ENCODE measurements around the gene NUP42.
A peak's percentile ranks its signal among the peaks of the same experiment; 100 is the strongest.
"Not testable (repeated sequence)": the region's sequence is repeated elsewhere in the genome, so short reads cannot be mapped to it uniquely, and the experiment has no call there.

The NUP42 gene, protein sequence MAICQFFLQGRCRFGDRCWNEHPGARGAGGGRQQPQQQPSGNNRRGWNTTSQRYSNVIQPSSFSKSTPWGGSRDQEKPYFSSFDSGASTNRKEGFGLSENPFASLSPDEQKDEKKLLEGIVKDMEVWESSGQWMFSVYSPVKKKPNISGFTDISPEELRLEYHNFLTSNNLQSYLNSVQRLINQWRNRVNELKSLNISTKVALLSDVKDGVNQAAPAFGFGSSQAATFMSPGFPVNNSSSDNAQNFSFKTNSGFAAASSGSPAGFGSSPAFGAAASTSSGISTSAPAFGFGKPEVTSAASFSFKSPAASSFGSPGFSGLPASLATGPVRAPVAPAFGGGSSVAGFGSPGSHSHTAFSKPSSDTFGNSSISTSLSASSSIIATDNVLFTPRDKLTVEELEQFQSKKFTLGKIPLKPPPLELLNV

DNA sequence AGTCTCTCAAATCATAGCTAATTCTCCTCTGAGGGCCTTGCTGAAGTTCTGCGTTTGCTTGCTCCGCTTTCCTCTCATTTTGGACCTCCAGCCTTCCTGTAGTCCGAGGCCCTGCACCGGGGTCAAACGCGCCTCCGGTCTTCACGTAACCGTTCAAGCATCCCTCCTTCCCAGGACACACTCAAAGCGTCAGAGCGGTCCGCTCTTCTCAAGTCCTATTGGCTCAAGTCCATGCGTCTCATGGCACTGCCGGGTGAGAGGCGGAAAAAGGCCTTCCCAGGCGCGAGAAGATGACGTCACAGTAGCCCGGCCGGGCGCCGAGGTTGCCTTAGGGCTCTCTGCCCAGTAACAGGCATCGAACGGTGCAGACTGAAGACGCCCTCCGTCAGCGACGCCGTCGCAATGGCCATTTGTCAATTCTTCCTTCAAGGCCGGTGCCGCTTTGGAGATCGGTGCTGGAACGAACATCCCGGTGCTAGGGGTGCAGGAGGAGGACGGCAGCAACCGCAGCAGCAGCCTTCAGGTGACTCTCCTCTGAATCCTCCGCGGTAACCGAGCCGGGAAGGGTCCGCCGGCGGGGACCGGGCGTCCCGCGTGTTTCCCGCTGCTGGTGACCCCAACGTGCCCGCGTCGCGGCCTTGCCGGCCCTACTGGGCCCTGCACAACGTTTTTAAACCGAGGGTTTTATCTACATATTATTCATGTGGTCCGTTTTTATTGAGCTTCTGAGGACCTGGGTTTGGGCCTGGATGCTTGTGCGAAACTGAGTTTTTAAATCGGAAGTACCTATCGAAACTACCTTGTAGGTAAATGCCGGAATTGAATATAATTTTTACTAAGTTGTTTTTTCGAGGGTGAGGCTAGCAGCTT, at the start of gene NUP42:
TSS of gene NUP42 (plus strand) at position 365 of the 870 bp plus-strand sequence. CDS start at position 403, 38 bp downstream.
- DNase-seq (ENCODE audit: low read depth): peak; percentile 99

DNA sequence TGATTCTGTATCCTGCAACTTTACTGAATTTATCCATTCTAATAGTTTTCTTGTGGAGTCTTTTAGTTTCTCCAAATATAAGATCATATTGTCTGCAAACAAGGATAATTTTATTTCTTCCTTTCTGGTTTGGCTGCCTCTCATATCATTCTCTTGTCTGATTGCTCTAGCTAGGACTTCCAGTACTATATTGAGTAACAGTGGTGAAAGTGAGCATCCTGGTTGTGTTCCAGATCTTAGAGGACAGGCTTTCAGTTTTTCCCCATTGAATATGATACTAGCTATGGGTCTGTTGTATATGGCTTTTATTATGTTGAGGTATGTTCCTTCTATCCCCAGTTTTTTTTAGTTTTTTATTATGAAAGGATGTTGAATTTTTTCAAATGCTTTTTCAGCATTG, 48.1 kb upstream of the NUP42 start:
- DNase-seq (ENCODE audit: low read depth): no peak

- no peak for DNase-seq (ENCODE audit: low read depth)
Measured at GRCh38 chr7:23135755-23136154, 46.1 kb upstream of the NUP42 start.

GRCh38 chr7:23136216-23136615, 45.6 kb upstream of the NUP42 start:
- DNase-seq (ENCODE audit: low read depth): no peak

GRCh38 chr7:23157679-23158078, 24.2 kb upstream of the NUP42 start:
- DNase-seq (ENCODE audit: low read depth): no peak

DNA sequence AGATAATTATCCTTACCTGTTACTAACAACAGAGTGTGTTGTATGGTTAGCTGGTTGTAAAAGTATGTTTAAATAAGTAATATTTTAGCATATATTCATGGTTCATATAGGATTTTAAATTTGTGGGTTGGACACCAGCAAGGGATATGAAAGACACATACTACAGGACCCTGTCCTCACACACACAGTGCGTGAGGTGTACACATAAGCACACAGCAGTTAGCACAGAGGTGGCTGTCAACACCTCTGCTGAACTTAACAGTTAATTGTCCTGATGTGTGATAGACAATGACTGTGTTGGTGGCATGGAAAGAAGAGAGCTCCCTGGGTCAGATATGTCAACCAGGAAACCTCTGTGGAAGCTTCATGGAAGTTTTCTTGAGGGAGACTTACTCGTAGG, 23.3 kb upstream of the NUP42 start:
- no peak for DNase-seq (ENCODE audit: low read depth)

- DNase-seq (ENCODE audit: low read depth): no peak
Measured at GRCh38 chr7:23161482-23161881, 20.4 kb upstream of the NUP42 start.

DNA sequence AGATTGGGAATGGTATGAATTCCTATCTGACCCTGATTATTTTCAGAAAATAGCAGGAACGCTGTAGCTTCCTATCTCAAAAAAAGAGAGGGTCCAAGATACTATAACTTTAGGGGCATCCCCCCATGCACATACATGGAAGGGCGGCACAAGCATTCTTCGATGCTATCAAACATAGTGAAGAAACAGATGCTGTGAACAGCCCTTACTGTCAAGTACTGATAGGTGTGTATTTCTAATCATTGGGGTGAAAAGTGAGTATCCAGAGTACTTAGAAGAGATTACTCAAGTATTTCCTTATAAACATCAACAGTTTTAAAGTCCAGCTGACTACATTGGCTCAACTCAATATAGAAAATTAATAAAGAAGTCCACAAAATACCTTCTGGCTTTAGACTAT, 17.0 kb upstream of the NUP42 start:
- no peak for DNase-seq (ENCODE audit: low read depth)

GRCh38 chr7:23165316-23165715, 16.5 kb upstream of the NUP42 start:
- no peak for DNase-seq (ENCODE audit: low read depth)

DNA sequence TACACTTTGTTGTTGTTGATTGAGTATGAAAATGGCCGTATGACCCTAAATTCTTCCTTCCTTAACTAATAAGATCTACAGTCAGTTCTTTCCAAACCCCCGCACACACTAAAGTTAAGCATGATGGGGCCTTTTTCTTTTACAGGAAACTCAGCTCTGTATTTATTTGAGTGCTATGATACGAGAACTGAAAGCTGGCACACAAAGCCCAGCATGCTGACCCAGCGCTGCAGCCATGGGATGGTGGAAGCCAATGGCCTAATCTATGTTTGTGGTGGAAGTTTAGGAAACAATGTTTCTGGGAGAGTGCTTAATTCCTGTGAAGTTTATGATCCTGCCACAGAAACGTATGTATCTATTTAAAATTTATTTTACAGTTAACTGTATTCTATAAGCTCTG, 14.2 kb upstream of the NUP42 start:
- no peak for DNase-seq (ENCODE audit: low read depth)

DNA sequence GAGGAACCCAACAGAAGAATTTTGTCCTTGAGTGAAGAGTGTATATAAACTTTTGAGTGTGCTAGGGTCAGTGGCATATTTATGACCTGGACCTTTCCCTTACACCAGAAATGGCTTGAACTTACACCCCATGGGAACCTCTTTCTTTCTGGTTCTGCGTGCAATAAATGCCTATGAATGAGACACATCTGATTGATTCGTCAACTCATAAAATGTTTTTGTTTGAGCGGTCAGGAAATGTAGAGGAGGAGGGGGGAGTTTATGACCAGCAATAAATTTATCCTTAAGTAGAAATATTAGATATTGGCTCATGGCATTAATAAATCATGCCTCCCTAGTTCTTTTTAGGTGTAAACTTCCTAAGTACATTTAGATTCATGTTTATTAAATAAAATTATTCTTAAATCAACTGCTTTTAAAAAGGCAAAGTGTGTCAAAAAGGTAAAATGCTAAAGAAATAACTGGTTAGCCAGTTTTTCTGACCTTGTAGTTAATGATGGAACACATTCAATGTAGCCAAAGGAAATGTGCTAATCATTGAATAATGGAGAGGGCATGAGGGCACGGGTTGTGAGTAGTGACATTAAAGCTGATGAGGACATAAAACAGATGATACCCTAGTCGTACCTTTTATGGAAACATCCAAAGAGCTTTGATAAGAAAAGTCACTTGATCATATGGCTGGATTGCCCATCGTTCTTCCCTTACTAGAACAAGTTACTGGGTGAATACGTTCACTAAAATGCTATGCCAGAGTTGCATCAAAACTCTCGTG, 13.6 kb upstream of the NUP42 start:
- no peak for DNase-seq (ENCODE audit: low read depth)

DNA sequence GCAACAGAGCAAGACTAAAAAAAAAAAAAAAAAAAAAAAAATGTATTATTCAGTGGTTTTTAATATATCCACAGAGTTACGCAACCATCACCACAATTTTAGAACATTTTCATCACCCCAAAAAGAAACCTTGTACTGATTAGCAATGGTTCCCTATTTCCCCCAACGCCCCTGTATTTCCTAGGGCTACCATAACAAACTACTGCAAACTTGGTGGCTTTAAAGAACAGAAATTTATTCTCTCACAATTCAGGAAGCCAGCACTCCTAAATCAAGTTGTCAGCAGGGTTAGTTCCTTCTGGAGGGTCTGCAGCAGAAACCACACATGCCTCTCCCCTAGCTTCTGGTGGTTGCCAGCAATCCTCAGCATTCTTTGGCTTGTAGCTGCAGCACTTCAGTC, 5.9 kb upstream of the NUP42 start:
- no peak for DNase-seq (ENCODE audit: low read depth)

- no peak for DNase-seq (ENCODE audit: low read depth)
Measured at GRCh38 chr7:23183279-23184012, 1.6 kb downstream of the NUP42 start.

DNA sequence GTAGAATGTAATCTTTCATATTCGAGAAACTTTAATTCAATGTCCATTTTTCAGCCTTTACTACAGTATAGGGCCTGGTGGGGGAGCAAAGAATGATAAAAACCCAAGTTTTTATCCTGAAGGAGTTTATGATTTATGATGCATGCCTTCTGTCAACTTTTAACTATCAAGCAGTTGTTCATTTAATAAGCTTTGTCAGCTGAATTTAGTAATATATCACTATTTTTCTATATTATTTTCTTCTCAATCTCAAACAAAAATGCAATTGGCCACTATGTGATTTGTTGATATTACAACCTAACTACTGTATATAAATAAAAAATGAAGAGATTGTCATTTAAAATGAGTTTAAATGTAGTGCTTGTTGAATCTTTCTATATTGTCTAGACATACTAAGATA, 2.4 kb downstream of the NUP42 start:
- DNase-seq (ENCODE audit: low read depth): no peak

DNA sequence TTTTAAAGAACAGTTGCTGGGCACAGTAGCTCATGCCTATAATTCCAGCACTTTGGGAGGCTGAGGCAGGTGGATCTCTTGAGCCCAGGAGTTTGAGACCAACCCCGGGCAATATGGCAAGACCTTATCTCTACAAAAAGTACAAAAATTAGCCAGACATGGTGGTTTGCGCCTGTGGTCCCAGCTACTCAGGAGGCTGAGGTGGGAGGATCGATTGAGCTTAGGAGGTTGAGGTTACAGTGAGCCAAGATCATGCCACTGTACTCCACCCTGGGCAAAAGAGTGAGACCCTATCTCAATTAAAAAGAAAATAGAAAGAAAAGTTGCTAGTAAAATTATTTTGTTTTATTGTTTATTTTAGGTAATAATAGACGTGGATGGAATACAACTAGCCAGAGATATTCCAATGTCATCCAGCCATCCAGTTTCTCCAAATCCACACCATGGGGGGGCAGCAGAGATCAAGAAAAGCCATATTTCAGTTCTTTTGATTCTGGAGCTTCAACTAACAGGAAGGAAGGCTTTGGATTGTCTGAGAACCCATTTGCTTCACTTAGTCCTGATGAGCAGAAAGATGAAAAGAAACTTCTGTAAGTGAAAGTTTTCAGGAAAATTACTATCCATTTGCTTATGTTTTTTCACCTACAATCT, 3.0 kb downstream of the NUP42 start:
- DNase-seq (ENCODE audit: low read depth): peak; percentile 64

GRCh38 chr7:23185980-23186379, 4.1 kb downstream of the NUP42 start:
- DNase-seq (ENCODE audit: low read depth): no peak

GRCh38 chr7:23191022-23191421, 9.2 kb downstream of the NUP42 start:
- DNase-seq (ENCODE audit: low read depth): no peak

GRCh38 chr7:23193650-23194227, 11.9 kb downstream of the NUP42 start:
- DNase-seq (ENCODE audit: low read depth): not testable (repeated sequence)

- no peak for DNase-seq (ENCODE audit: low read depth)
Measured at GRCh38 chr7:23196306-23196705, 14.5 kb downstream of the NUP42 start.

- not testable (repeated sequence) for DNase-seq (ENCODE audit: low read depth)
Measured at GRCh38 chr7:23197745-23198144, 15.9 kb downstream of the NUP42 start.

DNA sequence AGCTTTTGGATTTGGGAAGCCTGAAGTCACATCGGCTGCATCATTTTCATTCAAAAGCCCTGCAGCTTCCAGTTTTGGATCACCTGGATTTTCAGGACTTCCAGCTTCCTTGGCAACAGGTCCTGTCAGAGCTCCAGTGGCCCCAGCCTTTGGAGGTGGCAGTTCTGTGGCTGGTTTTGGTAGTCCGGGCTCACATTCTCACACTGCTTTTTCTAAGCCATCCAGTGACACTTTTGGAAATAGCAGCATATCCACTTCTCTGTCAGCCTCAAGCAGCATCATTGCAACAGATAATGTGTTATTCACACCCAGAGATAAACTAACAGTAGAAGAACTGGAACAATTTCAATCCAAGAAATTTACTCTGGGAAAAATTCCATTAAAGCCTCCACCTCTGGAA, 18.5 kb downstream of the NUP42 start:
- no peak for DNase-seq (ENCODE audit: low read depth)
